GM12892 (cell line): Measurements from ENCODE around the gene RPS19BP1.
"Not testable (repeated sequence)": the region's sequence is repeated elsewhere in the genome, so short reads cannot be mapped to it uniquely, and the experiment has no call there.

Experiments
- DNase-seq: peaks from one replicate; pipeline ENCODE4 v3.0.0; 2011; ENCODE audit not compliant: insufficient read length
- FAIRE-seq: peaks from 2 replicates; lab custom pipeline; 2011; peaks lifted over from hg19 to GRCh38; lab: Jason Lieb, UNC
- POLR2A ChIP-seq: IDR thresholded peaks from 2 replicates; pipeline ENCODE4 v1.6.1; 2011; ENCODE audit warnings: low read depth, low read length, control low read depth
- POLR2AphosphoS5 ChIP-seq: IDR thresholded peaks from 2 replicates; pipeline ENCODE4 v1.6.1; 2011; ENCODE audit warnings: low read depth, low read length, control low read depth
- TAF1 ChIP-seq: IDR thresholded peaks from 2 replicates; pipeline ENCODE4 v1.6.1; 2011; ENCODE audit warnings: low read depth, mild to moderate bottlenecking, control low read depth, low read length, borderline replicate concordance

Gene RPS19BP1

GRCh38 chr22:39517470-39517869 lies 15.1 kb downstream of the RPS19BP1 start:
- no peak for DNase-seq
- no peak for FAIRE-seq
- peak; percentile 41 for TF ChIP-seq POLR2A
- peak; percentile 62 for TF ChIP-seq POLR2AphosphoS5
- TF ChIP-seq TAF1, result no peak

DNA sequence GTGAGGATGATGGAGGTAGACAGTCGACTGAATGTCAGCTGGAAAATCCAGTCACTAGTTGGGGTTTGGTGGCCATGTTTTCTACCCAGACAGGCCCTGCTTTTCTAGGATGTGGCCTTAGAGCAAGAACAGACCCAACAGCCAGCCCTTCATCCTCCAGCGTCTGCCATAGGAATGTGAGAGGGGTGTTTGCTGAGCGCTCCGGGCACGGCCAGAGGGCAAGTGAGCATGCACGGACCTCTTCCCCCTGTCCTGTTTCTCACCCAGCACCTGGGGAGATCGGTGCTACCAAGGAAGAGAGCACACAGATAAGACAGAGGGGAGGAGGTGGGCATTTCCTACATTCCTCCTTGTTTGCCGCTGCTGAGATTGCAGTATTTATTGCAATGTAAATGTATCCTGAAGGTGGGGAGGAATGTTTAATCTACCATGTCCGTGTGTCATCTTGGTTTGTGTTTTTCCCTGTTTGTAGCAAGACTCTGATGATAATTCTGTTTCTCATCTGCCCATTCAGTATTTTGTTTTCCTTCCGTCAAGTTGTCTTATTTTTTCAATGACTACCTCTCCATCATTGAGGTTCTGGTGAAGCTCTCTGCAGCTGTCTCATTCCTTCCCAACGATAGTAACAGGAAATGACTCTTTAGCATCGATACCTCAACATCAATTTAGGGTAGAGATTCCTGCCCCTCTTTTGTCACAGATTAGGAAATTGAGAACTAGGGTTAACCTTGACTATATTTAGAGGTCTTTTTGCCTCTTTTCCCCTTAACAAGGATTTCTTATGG lies 17.1 kb downstream of the RPS19BP1 start:
- DNase-seq (no peak), FAIRE-seq (peak; percentile 24)
- no peak for TF ChIP-seq TAF1
- TF ChIP-seq POLR2AphosphoS5, result no peak
- TF ChIP-seq POLR2A, result no peak

DNA sequence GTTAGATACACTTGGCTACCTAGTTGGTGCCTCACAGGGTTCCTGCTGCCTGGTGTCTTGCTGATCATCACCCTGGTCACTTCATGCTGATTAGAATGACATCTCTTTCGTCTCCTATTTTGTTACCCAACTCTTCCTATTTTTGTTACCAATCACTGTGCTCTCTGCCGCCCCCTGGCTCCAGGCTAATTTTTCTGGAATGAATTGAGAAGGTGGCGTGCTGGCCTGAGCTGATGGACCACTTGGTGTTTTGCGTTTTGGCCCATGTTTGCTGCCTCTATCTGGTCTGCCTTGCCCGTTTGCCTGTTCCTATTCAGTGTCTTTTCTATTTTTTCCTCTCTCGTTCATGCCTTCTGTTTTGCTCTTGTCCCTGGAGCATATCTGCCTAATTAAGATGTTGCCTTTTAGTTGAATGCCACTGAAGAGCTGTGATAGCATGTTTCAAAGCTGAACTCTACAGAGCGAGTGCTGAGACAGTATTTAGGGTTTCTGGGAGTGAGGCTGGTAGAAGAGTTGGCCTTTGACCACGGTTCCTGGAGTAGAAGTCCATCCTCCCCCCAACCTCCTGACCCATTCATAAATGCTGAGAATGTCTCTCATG lies 18.1 kb downstream of the RPS19BP1 start:
- FAIRE-seq (peak; percentile 65), DNase-seq (no peak)
- TF ChIP-seq POLR2AphosphoS5 (no peak), TAF1 (no peak), POLR2A (no peak)

DNA sequence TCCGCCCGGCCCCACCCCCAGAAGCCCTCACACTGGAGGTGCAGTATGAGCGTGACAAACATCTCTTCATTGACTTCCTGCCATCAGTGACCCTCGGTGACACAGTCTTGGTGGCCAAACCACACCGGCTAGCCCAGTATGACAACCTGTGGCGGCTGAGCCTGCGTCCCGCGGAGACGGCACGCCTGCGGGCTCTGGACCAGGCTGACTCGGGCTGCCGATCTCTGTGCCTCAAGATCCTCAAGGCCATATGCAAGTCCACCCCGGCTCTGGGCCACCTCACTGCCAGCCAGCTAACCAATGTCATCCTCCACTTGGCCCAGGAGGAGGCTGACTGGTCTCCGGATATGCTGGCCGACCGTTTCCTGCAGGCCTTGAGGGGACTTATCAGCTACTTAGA lies 18.8 kb downstream of the RPS19BP1 start:
- DNase-seq (no peak), FAIRE-seq (no peak)
- TF ChIP-seq TAF1 (no peak), POLR2AphosphoS5 (no peak), POLR2A (no peak)

GRCh38 chr22:39512026-39512425 lies 20.5 kb downstream of the RPS19BP1 start:
- TF ChIP-seq POLR2AphosphoS5 (no peak), POLR2A (no peak), TAF1 (no peak)
- no peak for FAIRE-seq

GRCh38 chr22:39511226-39511625 lies 21.3 kb downstream of the RPS19BP1 start:
- DNase-seq, result no peak
- TF ChIP-seq POLR2AphosphoS5 (no peak), POLR2A (no peak), TAF1 (no peak)
- FAIRE-seq, result no peak

More at GRCh38 chr22:39512026-39512425, 20.5 kb downstream of the RPS19BP1 start:
- DNase-seq, result no peak

DNA sequence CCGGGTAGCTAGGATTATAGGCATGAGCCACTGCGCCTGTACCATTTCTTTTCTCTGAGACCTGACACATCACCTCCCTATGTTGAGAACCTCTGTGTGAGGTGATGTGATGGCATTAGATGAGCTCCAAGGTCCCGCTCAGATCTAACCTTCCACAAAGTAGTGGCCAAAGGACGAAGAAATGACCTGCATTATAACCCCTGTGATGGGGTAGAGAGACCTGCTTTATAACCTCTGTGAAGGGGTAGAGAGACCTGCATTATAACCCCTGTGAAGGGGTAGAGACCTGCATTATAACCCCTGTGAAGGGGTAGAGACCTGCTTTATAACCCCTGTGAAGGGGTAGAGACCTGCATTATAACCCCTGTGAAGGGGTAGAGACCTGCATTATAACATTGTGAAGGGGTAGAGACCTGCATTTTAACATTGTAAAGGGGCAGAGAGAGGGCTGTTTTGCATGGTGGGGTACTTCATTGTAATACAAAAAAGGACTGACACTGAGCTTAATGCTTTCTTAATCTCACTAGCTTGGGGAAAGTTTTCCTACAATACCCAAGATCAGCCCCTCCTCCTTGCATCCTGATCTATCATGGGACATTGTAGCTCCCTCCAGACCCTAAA lies 21.9 kb downstream of the RPS19BP1 start:
- DNase-seq, result no peak
- FAIRE-seq, result no peak
- no peak for TF ChIP-seq POLR2AphosphoS5
- no peak for TF ChIP-seq POLR2A
- no peak for TF ChIP-seq TAF1

DNA sequence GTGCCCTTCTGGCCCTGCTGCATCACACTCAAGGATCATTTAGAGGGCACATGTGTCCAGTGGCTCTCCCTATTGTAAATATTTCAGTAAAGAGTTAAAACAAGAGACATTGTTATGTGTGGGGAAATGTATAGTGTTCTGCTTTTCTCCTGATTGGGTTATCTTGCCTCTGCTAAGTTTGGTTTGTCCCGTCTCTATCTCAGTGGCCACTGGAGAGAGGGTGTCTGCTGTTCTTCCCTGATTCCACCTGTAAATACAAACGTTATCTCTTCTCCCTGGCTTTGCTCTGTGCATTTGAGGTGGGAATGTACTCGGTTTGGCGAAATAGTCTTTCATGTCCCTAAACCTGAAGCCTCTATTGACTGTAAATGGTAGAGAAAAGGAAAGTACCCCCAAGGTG lies 24.2 kb downstream of the RPS19BP1 start:
- no peak for TF ChIP-seq TAF1
- no peak for TF ChIP-seq POLR2AphosphoS5
- TF ChIP-seq POLR2A, result no peak
- DNase-seq, result no peak
- no peak for FAIRE-seq

DNA sequence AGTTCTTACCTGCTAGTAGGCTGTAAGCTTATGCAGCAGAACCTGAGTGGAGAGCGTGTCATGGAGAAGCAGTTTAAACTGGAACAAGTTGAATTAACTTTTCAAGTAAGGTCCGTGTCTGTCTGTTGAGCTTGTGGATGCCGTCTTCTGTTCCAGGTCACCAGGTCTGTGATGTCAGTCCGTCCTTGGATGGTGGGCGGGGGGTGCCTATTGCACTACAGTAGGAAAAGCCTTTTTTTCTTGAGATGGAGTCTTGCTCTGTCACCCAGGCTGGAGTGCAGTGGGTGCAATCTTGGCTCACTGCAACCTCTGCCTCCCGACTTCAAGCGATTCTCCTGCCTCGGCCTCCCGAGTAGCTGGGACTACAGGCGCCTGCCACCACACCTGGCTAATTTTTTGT lies 25.5 kb downstream of the RPS19BP1 start:
- FAIRE-seq, DNase-seq: not testable (repeated sequence)

DNA sequence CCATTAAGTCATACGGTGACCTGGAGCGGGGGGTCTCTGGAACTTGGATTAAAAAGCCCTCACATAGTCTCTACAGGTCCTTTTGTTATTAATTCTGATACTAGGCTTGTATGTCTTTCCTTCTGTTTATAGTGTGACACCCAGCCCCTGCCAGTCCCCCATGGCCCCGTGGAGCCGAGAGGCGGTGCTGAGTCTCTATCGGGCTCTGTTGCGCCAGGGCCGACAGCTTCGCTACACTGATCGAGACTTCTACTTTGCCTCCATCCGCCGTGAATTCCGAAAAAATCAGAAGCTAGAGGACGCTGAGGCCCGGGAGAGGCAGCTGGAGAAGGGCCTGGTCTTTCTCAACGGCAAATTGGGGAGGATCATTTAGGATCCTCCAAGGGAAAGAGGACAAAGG lies 28.5 kb downstream of the RPS19BP1 start:
- FAIRE-seq, result no peak

DNA sequence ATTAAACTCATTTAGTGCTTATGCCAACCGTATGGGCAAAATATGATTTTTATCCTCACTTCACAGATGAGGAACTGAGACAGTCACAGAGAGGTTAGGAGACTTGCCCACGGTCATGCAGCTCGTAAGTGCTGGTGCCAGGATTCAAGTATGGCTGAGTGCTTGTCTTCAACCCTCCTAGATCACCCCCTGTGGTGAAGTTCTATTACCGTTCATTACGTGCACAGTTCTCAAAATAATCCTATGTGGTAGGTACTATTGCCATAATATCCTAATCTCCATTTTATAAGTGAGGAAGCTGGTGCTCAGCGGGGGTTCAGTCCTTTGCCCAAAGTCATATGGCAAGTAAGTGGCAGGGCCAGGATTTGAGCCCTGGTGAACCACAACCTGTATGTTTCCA lies 28.9 kb downstream of the RPS19BP1 start:
- FAIRE-seq (peak; percentile 81), DNase-seq (no peak)
- TF ChIP-seq TAF1, result no peak
- no peak for TF ChIP-seq POLR2A
- TF ChIP-seq POLR2AphosphoS5, result no peak

More for the DNA sequence above, 28.5 kb downstream of the RPS19BP1 start:
- no peak for DNase-seq
- TF ChIP-seq POLR2AphosphoS5 (no peak), POLR2A (no peak), TAF1 (no peak)
